ENCODE measurements around the gene KCND2. TPM values are rescaled to one million over a fixed set of nuclear protein-coding genes. Genes with fewer than 3 reads are reported as not detected.

The KCND2 gene
- total and polyA plus RNA-seq, 3 experiments from 2014 or later: not detected

GRCh38 chr7:120363414-120363813 lies 90.4 kb downstream of the KCND2 start:
- Mint-ChIP-seq H3K9me3 (peaks cover 4 to 16% (median 7%) of the 10 kb centered on the region in 5 donors), H3K4me3 (no peak overlapping the region), H3K36me3 (no peaks in the 10 kb centered on the region), H3K27ac (no peak overlapping the region), H3K27me3 (no peaks in the 10 kb centered on the region), H3K4me1 (no peaks in the 10 kb centered on the region)
- Histone ChIP-seq H3K27me3 (ENCODE audit: insufficient read depth, low read length, poor library complexity, severe bottlenecking) (no peaks in the 10 kb centered on the region), H3K4me1 (ENCODE audit: insufficient read depth, low read length) (no peaks in the 10 kb centered on the region), H3K27ac (ENCODE audit: low read depth, low read length) (no peak overlapping the region), H3K4me3 (ENCODE audit: low read length) (no peak overlapping the region), H3K36me3 (ENCODE audit: insufficient read depth, low read length) (no peaks in the 10 kb centered on the region), H3K9me3 (ENCODE audit: low read length) (no peaks in the 10 kb centered on the region)
- POLR2A ChIA-PET: no interaction called here
- CTCF ChIA-PET: no interaction called here
- no peak for DNase-seq

GRCh38 chr7:120370954-120371353 lies 98.0 kb downstream of the KCND2 start:
- H3K4me3 ChIP-seq (ENCODE audit: low read length): no peak overlapping the region
- Mint-ChIP-seq H3K4me3 (no peak overlapping the region), H3K36me3 (no peaks in the 10 kb centered on the region), H3K27ac (no peak overlapping the region), H3K27me3 (no peaks in the 10 kb centered on the region), H3K9me3 (peaks cover 2 to 11% (median 4%) of the 10 kb centered on the region in 5 donors), H3K4me1 (no peaks in the 10 kb centered on the region)
- H3K27ac ChIP-seq (ENCODE audit: low read depth, low read length): no peak overlapping the region
- no peak for DNase-seq
- no peaks in the 10 kb centered on the region for H3K9me3 ChIP-seq (ENCODE audit: low read length)
- ChIA-PET CTCF (no interaction called here), POLR2A (no interaction called here)
- H3K36me3 ChIP-seq (ENCODE audit: insufficient read depth, low read length): no peaks in the 10 kb centered on the region
- no peaks in the 10 kb centered on the region for H3K4me1 ChIP-seq (ENCODE audit: insufficient read depth, low read length)
- no peaks in the 10 kb centered on the region for H3K27me3 ChIP-seq (ENCODE audit: insufficient read depth, low read length, poor library complexity, severe bottlenecking)

- no peak for DNase-seq
- no peaks in the 10 kb centered on the region for H3K27me3 ChIP-seq (ENCODE audit: insufficient read depth, low read length, poor library complexity, severe bottlenecking)
- Mint-ChIP-seq H3K27ac (no peak overlapping the region), H3K36me3 (no peaks in the 10 kb centered on the region), H3K4me3 (no peak overlapping the region), H3K9me3 (peaks cover 0 to 11% (median 4%) of the 10 kb centered on the region in 5 donors), H3K27me3 (no peaks in the 10 kb centered on the region), H3K4me1 (no peaks in the 10 kb centered on the region)
- H3K9me3 ChIP-seq (ENCODE audit: low read length): no peaks in the 10 kb centered on the region
- ChIA-PET POLR2A (no interaction called here), CTCF (no interaction called here)
- no peak overlapping the region for H3K27ac ChIP-seq (ENCODE audit: low read depth, low read length)
- H3K36me3 ChIP-seq (ENCODE audit: insufficient read depth, low read length): no peaks in the 10 kb centered on the region
- H3K4me1 ChIP-seq (ENCODE audit: insufficient read depth, low read length): no peaks in the 10 kb centered on the region
- no peak overlapping the region for H3K4me3 ChIP-seq (ENCODE audit: low read length)
These were observed 100.2 kb downstream of the KCND2 start for GRCh38 chr7:120373174-120373573.

GRCh38 chr7:120394595-120394994 lies 121.6 kb downstream of the KCND2 start:
- Mint-ChIP-seq H3K27ac (no peak overlapping the region), H3K9me3 (peaks cover 1 to 9% (median 9%) of the 10 kb centered on the region in 5 donors), H3K36me3 (no peaks in the 10 kb centered on the region), H3K4me3 (no peak overlapping the region), H3K27me3 (no peaks in the 10 kb centered on the region), H3K4me1 (no peaks in the 10 kb centered on the region)
- no peaks in the 10 kb centered on the region for H3K27me3 ChIP-seq (ENCODE audit: insufficient read depth, low read length, poor library complexity, severe bottlenecking)
- no peak overlapping the region for H3K27ac ChIP-seq (ENCODE audit: low read depth, low read length)
- ChIA-PET CTCF (no interaction called here), POLR2A (no interaction called here)
- H3K9me3 ChIP-seq (ENCODE audit: low read length): no peaks in the 10 kb centered on the region
- no peaks in the 10 kb centered on the region for H3K36me3 ChIP-seq (ENCODE audit: insufficient read depth, low read length)
- H3K4me1 ChIP-seq (ENCODE audit: insufficient read depth, low read length): no peaks in the 10 kb centered on the region
- no peak overlapping the region for H3K4me3 ChIP-seq (ENCODE audit: low read length)
- DNase-seq: no peak

GRCh38 chr7:120395526-120396019 lies 122.6 kb downstream of the KCND2 start:
- Mint-ChIP-seq H3K4me3 (no peak overlapping the region), H3K27ac (peak overlapping the region in 1 of 8 donors; percentile 47), H3K27me3 (no peaks in the 10 kb centered on the region), H3K4me1 (no peaks in the 10 kb centered on the region), H3K9me3 (peaks cover 1 to 9% (median 9%) of the 10 kb centered on the region in 5 donors), H3K36me3 (no peaks in the 10 kb centered on the region)
- H3K27ac ChIP-seq (ENCODE audit: low read depth, low read length): no peak overlapping the region
- ChIA-PET CTCF (no interaction called here), POLR2A (no interaction called here)
- no peak overlapping the region for H3K4me3 ChIP-seq (ENCODE audit: low read length)
- no peaks in the 10 kb centered on the region for H3K9me3 ChIP-seq (ENCODE audit: low read length)
- H3K4me1 ChIP-seq (ENCODE audit: insufficient read depth, low read length): no peaks in the 10 kb centered on the region
- no peaks in the 10 kb centered on the region for H3K36me3 ChIP-seq (ENCODE audit: insufficient read depth, low read length)
- no peaks in the 10 kb centered on the region for H3K27me3 ChIP-seq (ENCODE audit: insufficient read depth, low read length, poor library complexity, severe bottlenecking)
- no peak for DNase-seq

- no peaks in the 10 kb centered on the region for H3K36me3 Mint-ChIP-seq
- no peak overlapping the region for H3K27ac Mint-ChIP-seq
- Histone ChIP-seq H3K4me3 (ENCODE audit: low read length) (no peak overlapping the region), H3K27me3 (ENCODE audit: insufficient read depth, low read length, poor library complexity, severe bottlenecking) (no peaks in the 10 kb centered on the region), H3K9me3 (ENCODE audit: low read length) (no peaks in the 10 kb centered on the region), H3K27ac (ENCODE audit: low read depth, low read length) (no peak overlapping the region), H3K36me3 (ENCODE audit: insufficient read depth, low read length) (no peaks in the 10 kb centered on the region), H3K4me1 (ENCODE audit: insufficient read depth, low read length) (no peaks in the 10 kb centered on the region)
- no peaks in the 10 kb centered on the region for H3K4me1 Mint-ChIP-seq
- H3K27me3 Mint-ChIP-seq: no peaks in the 10 kb centered on the region
- no peak for DNase-seq
- ChIA-PET POLR2A (no interaction called here), CTCF (no interaction called here)
- no peak overlapping the region for H3K4me3 Mint-ChIP-seq
- peaks cover 0 to 11% (median 4%) of the 10 kb centered on the region in 5 donors for H3K9me3 Mint-ChIP-seq
These were observed 125.5 kb downstream of the KCND2 start for GRCh38 chr7:120398284-120399000.

GRCh38 chr7:120400806-120401455 lies 128.0 kb downstream of the KCND2 start:
- Mint-ChIP-seq H3K27me3 (no peaks in the 10 kb centered on the region), H3K9me3 (peaks cover 0 to 3% (median 0%) of the 10 kb centered on the region in 5 donors), H3K4me3 (no peak overlapping the region), H3K27ac (no peak overlapping the region), H3K36me3 (no peaks in the 10 kb centered on the region), H3K4me1 (no peaks in the 10 kb centered on the region)
- ChIA-PET CTCF (no interaction called here), POLR2A (no interaction called here)
- H3K27me3 ChIP-seq (ENCODE audit: insufficient read depth, low read length, poor library complexity, severe bottlenecking): no peaks in the 10 kb centered on the region
- no peak overlapping the region for H3K27ac ChIP-seq (ENCODE audit: low read depth, low read length)
- no peak overlapping the region for H3K4me3 ChIP-seq (ENCODE audit: low read length)
- H3K36me3 ChIP-seq (ENCODE audit: insufficient read depth, low read length): no peaks in the 10 kb centered on the region
- H3K4me1 ChIP-seq (ENCODE audit: insufficient read depth, low read length): no peaks in the 10 kb centered on the region
- DNase-seq: no peak
- no peaks in the 10 kb centered on the region for H3K9me3 ChIP-seq (ENCODE audit: low read length)

- no peaks in the 10 kb centered on the region for H3K9me3 ChIP-seq (ENCODE audit: low read length)
- no peaks in the 10 kb centered on the region for H3K36me3 ChIP-seq (ENCODE audit: insufficient read depth, low read length)
- no peak overlapping the region for H3K4me3 ChIP-seq (ENCODE audit: low read length)
- CTCF ChIA-PET: no interaction called here
- Mint-ChIP-seq H3K36me3 (no peaks in the 10 kb centered on the region), H3K9me3 (peaks cover 0 to 12% (median 2%) of the 10 kb centered on the region in 5 donors), H3K27me3 (no peaks in the 10 kb centered on the region), H3K4me3 (no peak overlapping the region), H3K4me1 (no peaks in the 10 kb centered on the region), H3K27ac (no peak overlapping the region)
- no peak for DNase-seq
- POLR2A ChIA-PET: no interaction called here
- H3K27ac ChIP-seq (ENCODE audit: low read depth, low read length): no peak overlapping the region
- H3K27me3 ChIP-seq (ENCODE audit: insufficient read depth, low read length, poor library complexity, severe bottlenecking): no peaks in the 10 kb centered on the region
- no peaks in the 10 kb centered on the region for H3K4me1 ChIP-seq (ENCODE audit: insufficient read depth, low read length)
These were observed 129.2 kb downstream of the KCND2 start for GRCh38 chr7:120402079-120402767.

Data from CD8-positive, alpha-beta memory T cell (primary cell).